GM23338 (cell line): ENCODE data around the gene CHRNA4. TPM values are rescaled to one million over a fixed set of nuclear protein-coding genes. Genes with fewer than 3 reads are reported as not detected.

Source experiments
- ATAC-seq: fragments of 200-7000 bp; cut with Tn5 transposase; 3 replicates; pipeline ENCODE4 v1.9.1; 2020
- DNase-seq: peaks from one replicate; pipeline ENCODE4 v3.0.0-alpha.2; 2015; ENCODE audit warnings: low spot score
- H2AFZ ChIP-seq: fragments of 200-600 bp; sonication (generic); 2 replicates; pipeline ENCODE4 v1.8.0; 2016; ENCODE audit warnings: antibody characterized with exemption, mild to moderate bottlenecking, moderate library complexity
- H3F3A ChIP-seq: fragments of 200-600 bp; sonication (generic); replicated peaks from 2 replicates; pipeline ENCODE4 v1.8.0; 2017; ENCODE audit warnings: antibody characterized with exemption, mixed run types, low read depth
- H3K27ac ChIP-seq: fragments of 200-600 bp; sonication (generic); 2 replicates; pipeline ENCODE4 v1.6.1; 2016; ENCODE audit warnings: low read depth
- H3K27me3 ChIP-seq: fragments of 200-600 bp; sonication (generic); 2 replicates; pipeline ENCODE4 v1.8.0; 2016; ENCODE audit warnings: mild to moderate bottlenecking, mixed run types, moderate library complexity; ENCODE audit not compliant: insufficient read depth
- H3K36me3 ChIP-seq: fragments of 200-600 bp; sonication (generic); 2 replicates; pipeline ENCODE4 v1.8.0; 2016; ENCODE audit warnings: mild to moderate bottlenecking; ENCODE audit not compliant: insufficient read depth
- H3K4me1 ChIP-seq: fragments of 200-600 bp; sonication (generic); 2 replicates; pipeline ENCODE4 v1.8.0; 2016; ENCODE audit warnings: mild to moderate bottlenecking, moderate library complexity; ENCODE audit not compliant: insufficient read depth
- H3K4me2 ChIP-seq: fragments of 200-600 bp; sonication (generic); 2 replicates; pipeline ENCODE4 v1.7.1; 2017; ENCODE audit warnings: mixed run types
- H3K4me3 ChIP-seq: fragments of 200-600 bp; sonication (generic); 2 replicates; pipeline ENCODE4 v1.6.1; 2016; ENCODE audit warnings: mixed run types
- H3K79me2 ChIP-seq: fragments of 200-600 bp; sonication (generic); replicated peaks from 2 replicates; pipeline ENCODE4 v1.8.0; 2017; ENCODE audit warnings: mild to moderate bottlenecking; ENCODE audit not compliant: insufficient read depth
- H3K9me2 ChIP-seq: fragments of 200-600 bp; sonication (generic); 2 replicates; pipeline ENCODE4 v1.8.0; 2017; ENCODE audit not compliant: insufficient read depth
- H4K20me1 ChIP-seq: fragments of 200-600 bp; sonication (generic); replicated peaks from 2 replicates; pipeline ENCODE4 v1.8.0; 2017; ENCODE audit warnings: mild to moderate bottlenecking; ENCODE audit not compliant: insufficient read depth
- H3K27ac Mint-ChIP-seq: 2 replicates; pipeline ENCODE4 v1.8.0; 2020; ENCODE audit warnings: inconsistent platforms, mild to moderate bottlenecking, moderate library complexity, mixed read lengths
- H3K27me3 Mint-ChIP-seq: 3 replicates; pipeline ENCODE4 v1.8.0; 2022; ENCODE audit warnings: low read depth, mild to moderate bottlenecking, moderate library complexity, mixed read lengths, inconsistent platforms; ENCODE audit not compliant: insufficient read depth, poor library complexity
- H3K36me3 Mint-ChIP-seq: 3 replicates; pipeline ENCODE4 v1.8.0; 2021; ENCODE audit warnings: low read depth, mild to moderate bottlenecking, inconsistent platforms, moderate library complexity, mixed read lengths
- H3K4me1 Mint-ChIP-seq: 3 replicates; pipeline ENCODE4 v1.8.0; 2020; ENCODE audit warnings: mild to moderate bottlenecking, inconsistent platforms, mixed read lengths
- H3K4me3 Mint-ChIP-seq: 3 replicates; pipeline ENCODE4 v1.8.0; 2021; ENCODE audit warnings: moderate library complexity, mild to moderate bottlenecking, inconsistent platforms, mixed read lengths
- H3K9me3 Mint-ChIP-seq: 3 replicates; pipeline ENCODE4 v1.8.0; 2020; ENCODE audit warnings: moderate library complexity, mild to moderate bottlenecking, inconsistent platforms, mixed read lengths
- CREB1 ChIP-seq: fragments of 250-450 bp; sonication (Bioruptor Pico); IDR thresholded peaks from 2 replicates; pipeline ENCODE4 v1.5.0; 2020; ENCODE audit warnings: low read depth, mild to moderate bottlenecking, moderate library complexity
- CTCF ChIP-seq, 2 experiments: fragments of 200-600 bp in 1 of 2; sonication (generic) in 1 of 2; conservative IDR thresholded peaks; 2 replicates each; pipeline versions ENCODE4 v1.5.1 to v1.6.1; 2016 to 2017; ENCODE audit warnings: antibody characterized with exemption in 2 of 2, low read depth in 2 of 2, mild to moderate bottlenecking in 2 of 2, moderate library complexity in 1 of 2
- EZH2 ChIP-seq: fragments of 200-600 bp; sonication (generic); IDR thresholded peaks from one replicate; pipeline ENCODE4 v1.8.0; 2017; ENCODE audit warnings: antibody characterized with exemption, mild to moderate bottlenecking, low read depth; ENCODE audit not compliant: unreplicated experiment
- EZH2phosphoT487 ChIP-seq: fragments of 200-600 bp; sonication (generic); IDR thresholded peaks from one replicate; pipeline ENCODE4 v1.8.1; 2018; ENCODE audit warnings: antibody characterized with exemption; ENCODE audit not compliant: unreplicated experiment
- JUNB ChIP-seq: IDR thresholded peaks from one replicate; pipeline ENCODE4 v1.6.1; 2016; ENCODE audit warnings: antibody characterized with exemption; ENCODE audit not compliant: unreplicated experiment
- NANOG ChIP-seq: IDR thresholded peaks from 2 replicates; pipeline ENCODE4 v1.6.1; 2016; ENCODE audit warnings: antibody characterized with exemption, borderline replicate concordance
- POLR2AphosphoS5 ChIP-seq: IDR thresholded peaks from 2 replicates; pipeline ENCODE4 v1.6.1; 2016; ENCODE audit warnings: antibody characterized with exemption, low read depth
- STAT1 ChIP-seq: IDR thresholded peaks from one replicate; pipeline ENCODE4 v1.6.1; 2016; ENCODE audit warnings: antibody characterized with exemption; ENCODE audit not compliant: unreplicated experiment
- ZNF114 ChIP-seq: fragments of 250-450 bp; sonication (Bioruptor Pico); IDR thresholded peaks from 2 replicates; pipeline ENCODE4 v1.5.0; 2020; ENCODE audit warnings: mild to moderate bottlenecking, moderate library complexity
- ZNF462 ChIP-seq: fragments of 250-450 bp; sonication (Bioruptor Pico); IDR thresholded peaks from 2 replicates; pipeline ENCODE4 v1.5.0; 2020; ENCODE audit warnings: mild to moderate bottlenecking, moderate library complexity
- polyA plus RNA-seq: library from polyadenylated mRNA; unstranded; fragments of >200 nt; fragmentation: Nextera tagmentation; extraction: Ambion mirVana; gene quantifications from 2 replicates; pipeline ENCODE4 v1.2.1, GENCODE V29; 2016
- total RNA-seq: library from RNA; depleted of rRNA; stranded (reverse); fragments of >200 nt; shearing (Covaris generic); gene quantifications from 2 replicates; pipeline ENCODE4 v1.2.3, GENCODE V29; 2014
- TF ChIP-seq, protein P1 (sequence below): IDR thresholded peaks from one replicate; pipeline ENCODE4 v1.6.1; 2018; ENCODE audit warnings: antibody characterized with exemption; ENCODE audit not compliant: unreplicated experiment

The CHRNA4 gene
- total and polyA plus RNA-seq, 2 experiments from 2014 or later: 2.7 to 3.9 TPM

DNA sequence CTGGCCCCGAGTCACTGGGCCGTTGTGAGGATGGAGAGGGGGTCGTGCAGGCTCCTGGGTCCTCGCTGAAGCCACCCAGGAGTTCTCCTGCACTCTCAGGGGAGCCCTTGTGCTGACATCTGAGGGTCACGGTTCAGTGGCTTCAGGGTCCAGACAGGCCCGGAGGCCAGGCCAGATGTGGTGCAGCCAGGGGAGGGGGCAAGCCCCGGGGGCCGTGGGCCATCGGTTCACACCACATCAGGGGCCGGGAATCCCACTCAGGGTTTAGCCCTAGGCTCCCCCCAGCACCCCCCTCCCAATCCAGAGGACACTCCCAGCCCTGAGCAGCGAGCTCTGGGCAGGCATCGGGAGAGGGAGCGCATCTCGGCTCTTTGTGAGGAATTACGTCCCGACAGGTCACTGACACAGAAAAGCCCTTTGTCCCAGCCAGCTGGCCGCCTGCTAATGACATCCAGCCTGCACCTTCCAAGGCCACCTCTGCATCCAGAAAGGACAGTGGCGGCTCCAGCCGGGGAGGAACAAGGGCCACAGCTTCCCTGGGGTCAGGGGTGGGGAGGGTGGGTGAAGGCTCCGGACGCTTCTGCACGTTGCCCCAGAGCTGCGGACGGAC is 6.4 kb upstream of the CHRNA4 start:
- DNase-seq (no peak), ATAC-seq (no peak)
- Mint-ChIP-seq H3K4me1 (peaks cover 18% of the 10 kb centered on the region), H3K27ac (no peak overlapping the region), H3K27me3 (peaks cover 14% of the 10 kb centered on the region), H3K4me3 (no peak overlapping the region), H3K9me3 (no peaks in the 10 kb centered on the region), H3K36me3 (no peaks in the 10 kb centered on the region; the same call in 2 of the 3 replicates)
- Histone ChIP-seq H3K4me2 (no peak overlapping the region), H2AFZ (no peak overlapping the region), H4K20me1 (no peaks in the 10 kb centered on the region), H3K9me2 (no peaks in the 10 kb centered on the region), H3K4me3 (no peak overlapping the region), H3K79me2 (no peaks in the 10 kb centered on the region), H3F3A (no peaks in the 10 kb centered on the region), H3K27me3 (peaks cover 5% of the 10 kb centered on the region; the same call in 1 of the 2 replicates), H3K27ac (no peak overlapping the region), H3K4me1 (no peaks in the 10 kb centered on the region), H3K36me3 (no peaks in the 10 kb centered on the region)
- TF ChIP-seq NANOG (no peak), ZNF462 (CRISPR knock-in tag) (no peak), CTCF (conservative IDR thresholded peaks at IDR 0.05; ENCODE audit: low read depth in 2 of 2) (no peak), EZH2phosphoT487 (no peak), STAT1 (no peak), EZH2 (no peak), ZNF114 (CRISPR knock-in tag) (no peak), POLR2AphosphoS5 (no peak), CREB1 (CRISPR knock-in tag) (no peak), JUNB (no peak)
- TF ChIP-seq, protein P1, sequence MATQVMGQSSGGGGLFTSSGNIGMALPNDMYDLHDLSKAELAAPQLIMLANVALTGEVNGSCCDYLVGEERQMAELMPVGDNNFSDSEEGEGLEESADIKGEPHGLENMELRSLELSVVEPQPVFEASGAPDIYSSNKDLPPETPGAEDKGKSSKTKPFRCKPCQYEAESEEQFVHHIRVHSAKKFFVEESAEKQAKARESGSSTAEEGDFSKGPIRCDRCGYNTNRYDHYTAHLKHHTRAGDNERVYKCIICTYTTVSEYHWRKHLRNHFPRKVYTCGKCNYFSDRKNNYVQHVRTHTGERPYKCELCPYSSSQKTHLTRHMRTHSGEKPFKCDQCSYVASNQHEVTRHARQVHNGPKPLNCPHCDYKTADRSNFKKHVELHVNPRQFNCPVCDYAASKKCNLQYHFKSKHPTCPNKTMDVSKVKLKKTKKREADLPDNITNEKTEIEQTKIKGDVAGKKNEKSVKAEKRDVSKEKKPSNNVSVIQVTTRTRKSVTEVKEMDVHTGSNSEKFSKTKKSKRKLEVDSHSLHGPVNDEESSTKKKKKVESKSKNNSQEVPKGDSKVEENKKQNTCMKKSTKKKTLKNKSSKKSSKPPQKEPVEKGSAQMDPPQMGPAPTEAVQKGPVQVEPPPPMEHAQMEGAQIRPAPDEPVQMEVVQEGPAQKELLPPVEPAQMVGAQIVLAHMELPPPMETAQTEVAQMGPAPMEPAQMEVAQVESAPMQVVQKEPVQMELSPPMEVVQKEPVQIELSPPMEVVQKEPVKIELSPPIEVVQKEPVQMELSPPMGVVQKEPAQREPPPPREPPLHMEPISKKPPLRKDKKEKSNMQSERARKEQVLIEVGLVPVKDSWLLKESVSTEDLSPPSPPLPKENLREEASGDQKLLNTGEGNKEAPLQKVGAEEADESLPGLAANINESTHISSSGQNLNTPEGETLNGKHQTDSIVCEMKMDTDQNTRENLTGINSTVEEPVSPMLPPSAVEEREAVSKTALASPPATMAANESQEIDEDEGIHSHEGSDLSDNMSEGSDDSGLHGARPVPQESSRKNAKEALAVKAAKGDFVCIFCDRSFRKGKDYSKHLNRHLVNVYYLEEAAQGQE: no peak
